HEK293 (cell line): Measurements from ENCODE around the gene PTPRA.
"Not testable (repeated sequence)": the region's sequence is repeated elsewhere in the genome, so short reads cannot be mapped to it uniquely, and the experiment has no call there.

ENCODE experiments used
- HOXC10 ChIP-seq: sonication (generic); formaldehyde crosslinking; IDR thresholded peaks from 2 replicates; pipeline ENCODE4 v1.8.1; 2023; ENCODE audit warnings: mild to moderate bottlenecking, missing genetic modification reagents
- REST ChIP-seq: fragments of 450-650 bp; formaldehyde crosslinking; IDR thresholded peaks from 2 replicates; pipeline ENCODE4 v1.5.1; 2016; ENCODE audit warnings: missing biosample characterization, missing genetic modification characterization
- WT1 ChIP-seq: fragments of 450-650 bp; formaldehyde crosslinking; IDR thresholded peaks from 2 replicates; pipeline ENCODE4 v1.5.1; 2016; ENCODE audit warnings: missing biosample characterization, missing genetic modification characterization
- YY1 ChIP-seq: fragments of 450-650 bp; formaldehyde crosslinking; IDR thresholded peaks from 2 replicates; pipeline ENCODE4 v1.5.1; 2018; ENCODE audit warnings: missing biosample characterization, missing genetic modification characterization
- ZNF138 ChIP-seq: fragments of 450-650 bp; formaldehyde crosslinking; IDR thresholded peaks from 2 replicates; pipeline ENCODE4 v1.5.1; 2016; ENCODE audit warnings: missing biosample characterization, missing genetic modification characterization, borderline replicate concordance
- ZNF335 ChIP-seq: fragments of 450-650 bp; formaldehyde crosslinking; conservative IDR thresholded peaks from 2 replicates; pipeline ENCODE4 v1.5.1; 2016; ENCODE audit warnings: missing biosample characterization, missing genetic modification characterization
- ZNF658 ChIP-seq: fragments of 450-650 bp; formaldehyde crosslinking; IDR thresholded peaks from 2 replicates; pipeline ENCODE4; 2016; ENCODE audit warnings: missing biosample characterization, missing genetic modification characterization
- ZNF777 ChIP-seq: fragments of 450-650 bp; formaldehyde crosslinking; IDR thresholded peaks from 2 replicates; pipeline ENCODE4 v1.5.1; 2017; ENCODE audit warnings: missing biosample characterization, missing genetic modification characterization, borderline replicate concordance
- ZNF785 ChIP-seq: fragments of 450-650 bp; formaldehyde crosslinking; IDR thresholded peaks from 2 replicates; pipeline ENCODE4 v1.5.1; 2016; ENCODE audit warnings: missing biosample characterization, missing genetic modification characterization
- ZSCAN23 ChIP-seq: fragments of 450-650 bp; formaldehyde crosslinking; IDR thresholded peaks from 2 replicates; pipeline ENCODE4 v1.5.1; 2016; ENCODE audit warnings: missing biosample characterization, missing genetic modification characterization
- TF ChIP-seq, protein P1 (sequence below): fragments of 450-650 bp; formaldehyde crosslinking; IDR thresholded peaks from 2 replicates; pipeline ENCODE4 v1.5.1; 2016; ENCODE audit warnings: missing biosample characterization, missing genetic modification characterization

DNA sequence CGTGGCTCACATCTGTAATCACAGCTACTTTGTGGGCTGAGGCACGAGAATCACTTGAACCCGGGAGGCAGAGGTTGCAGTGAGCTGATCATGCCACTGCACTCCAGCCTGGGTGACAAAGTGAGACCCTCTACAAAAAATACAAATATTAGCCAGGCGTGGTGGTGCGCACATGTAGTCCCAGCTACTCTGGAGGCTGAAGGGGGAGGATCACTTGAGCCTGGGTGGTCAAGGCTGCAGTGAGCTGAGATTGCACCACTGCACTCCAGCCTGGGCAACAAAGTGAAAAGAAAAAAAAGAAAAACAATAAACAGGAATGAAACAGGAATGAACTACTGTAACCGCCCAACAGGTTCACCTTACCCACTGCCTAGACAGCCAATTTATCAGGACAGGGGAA is 190.8 kb downstream of the PTPRA start:
- not testable (repeated sequence) for TF ChIP-seq YY1 (tag by site-specific recombination); ZNF777; ZNF138 (tag by site-specific recombination); WT1 (tag by site-specific recombination); HOXC10; ZSCAN23 (tag by site-specific recombination); REST (tag by site-specific recombination); ZNF335; ZNF785; ZNF658 (tag by site-specific recombination)
- TF ChIP-seq, protein P1, sequence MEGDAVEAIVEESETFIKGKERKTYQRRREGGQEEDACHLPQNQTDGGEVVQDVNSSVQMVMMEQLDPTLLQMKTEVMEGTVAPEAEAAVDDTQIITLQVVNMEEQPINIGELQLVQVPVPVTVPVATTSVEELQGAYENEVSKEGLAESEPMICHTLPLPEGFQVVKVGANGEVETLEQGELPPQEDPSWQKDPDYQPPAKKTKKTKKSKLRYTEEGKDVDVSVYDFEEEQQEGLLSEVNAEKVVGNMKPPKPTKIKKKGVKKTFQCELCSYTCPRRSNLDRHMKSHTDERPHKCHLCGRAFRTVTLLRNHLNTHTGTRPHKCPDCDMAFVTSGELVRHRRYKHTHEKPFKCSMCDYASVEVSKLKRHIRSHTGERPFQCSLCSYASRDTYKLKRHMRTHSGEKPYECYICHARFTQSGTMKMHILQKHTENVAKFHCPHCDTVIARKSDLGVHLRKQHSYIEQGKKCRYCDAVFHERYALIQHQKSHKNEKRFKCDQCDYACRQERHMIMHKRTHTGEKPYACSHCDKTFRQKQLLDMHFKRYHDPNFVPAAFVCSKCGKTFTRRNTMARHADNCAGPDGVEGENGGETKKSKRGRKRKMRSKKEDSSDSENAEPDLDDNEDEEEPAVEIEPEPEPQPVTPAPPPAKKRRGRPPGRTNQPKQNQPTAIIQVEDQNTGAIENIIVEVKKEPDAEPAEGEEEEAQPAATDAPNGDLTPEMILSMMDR (tag by site-specific recombination) = not testable (repeated sequence)
